Measurements from ENCODE around the gene DUSP9. TPM values are rescaled to one million over a fixed set of nuclear protein-coding genes. Genes with fewer than 3 reads are reported as not detected.
"Not testable (repeated sequence)": the region's sequence is repeated elsewhere in the genome, so short reads cannot be mapped to it uniquely, and the experiment has no call there.

Gene DUSP9
- total RNA-seq, 4 donors from 2014 or later = not detected

DNA sequence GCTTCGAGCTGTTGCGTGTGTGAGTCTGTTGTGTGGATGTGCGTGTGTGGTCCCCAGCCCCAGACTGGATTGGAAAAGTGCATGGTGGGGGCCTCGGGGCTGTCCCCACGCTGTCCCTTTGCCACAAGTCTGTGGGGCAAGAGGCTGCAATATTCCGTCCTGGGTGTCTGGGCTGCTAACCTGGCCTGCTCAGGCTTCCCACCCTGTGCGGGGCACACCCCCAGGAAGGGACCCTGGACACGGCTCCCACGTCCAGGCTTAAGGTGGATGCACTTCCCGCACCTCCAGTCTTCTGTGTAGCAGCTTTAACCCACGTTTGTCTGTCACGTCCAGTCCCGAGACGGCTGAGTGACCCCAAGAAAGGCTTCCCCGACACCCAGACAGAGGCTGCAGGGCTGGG is 49.1 kb downstream of the DUSP9 start:
- ATAC-seq (no peak), DNase-seq (no peak)
- in situ Hi-C loops (cut with MboI; ENCODE audit: low sequenced_read_pairs in 4 of 4) (no loop called here), intact Hi-C loops (cut with DNase I; ENCODE audit: low total_unique reads) (no loop called here)
- no peak overlapping the region for H3K4me3 ChIP-seq
- H3K9me3 ChIP-seq = no peaks in the 10 kb centered on the region
- peak overlapping the region; percentile 85 to 91 (median 90) for H3K27ac ChIP-seq
- peaks cover 7 to 54% of the 10 kb centered on the region in 2 donors for H3K4me1 ChIP-seq
- H3K36me3 ChIP-seq = peaks cover 0 to 9% of the 10 kb centered on the region in 2 donors
- TF ChIP-seq POLR2A (IDR thresholded peaks at IDR 0.05) = no peak
- TF ChIP-seq, protein P1, sequence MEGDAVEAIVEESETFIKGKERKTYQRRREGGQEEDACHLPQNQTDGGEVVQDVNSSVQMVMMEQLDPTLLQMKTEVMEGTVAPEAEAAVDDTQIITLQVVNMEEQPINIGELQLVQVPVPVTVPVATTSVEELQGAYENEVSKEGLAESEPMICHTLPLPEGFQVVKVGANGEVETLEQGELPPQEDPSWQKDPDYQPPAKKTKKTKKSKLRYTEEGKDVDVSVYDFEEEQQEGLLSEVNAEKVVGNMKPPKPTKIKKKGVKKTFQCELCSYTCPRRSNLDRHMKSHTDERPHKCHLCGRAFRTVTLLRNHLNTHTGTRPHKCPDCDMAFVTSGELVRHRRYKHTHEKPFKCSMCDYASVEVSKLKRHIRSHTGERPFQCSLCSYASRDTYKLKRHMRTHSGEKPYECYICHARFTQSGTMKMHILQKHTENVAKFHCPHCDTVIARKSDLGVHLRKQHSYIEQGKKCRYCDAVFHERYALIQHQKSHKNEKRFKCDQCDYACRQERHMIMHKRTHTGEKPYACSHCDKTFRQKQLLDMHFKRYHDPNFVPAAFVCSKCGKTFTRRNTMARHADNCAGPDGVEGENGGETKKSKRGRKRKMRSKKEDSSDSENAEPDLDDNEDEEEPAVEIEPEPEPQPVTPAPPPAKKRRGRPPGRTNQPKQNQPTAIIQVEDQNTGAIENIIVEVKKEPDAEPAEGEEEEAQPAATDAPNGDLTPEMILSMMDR (IDR thresholded peaks at IDR 0.05 in 4 of 5, conservative IDR thresholded peaks at IDR 0.05 in 1 of 5) = no peak
- no peaks in the 10 kb centered on the region for H3K27me3 ChIP-seq

DNA sequence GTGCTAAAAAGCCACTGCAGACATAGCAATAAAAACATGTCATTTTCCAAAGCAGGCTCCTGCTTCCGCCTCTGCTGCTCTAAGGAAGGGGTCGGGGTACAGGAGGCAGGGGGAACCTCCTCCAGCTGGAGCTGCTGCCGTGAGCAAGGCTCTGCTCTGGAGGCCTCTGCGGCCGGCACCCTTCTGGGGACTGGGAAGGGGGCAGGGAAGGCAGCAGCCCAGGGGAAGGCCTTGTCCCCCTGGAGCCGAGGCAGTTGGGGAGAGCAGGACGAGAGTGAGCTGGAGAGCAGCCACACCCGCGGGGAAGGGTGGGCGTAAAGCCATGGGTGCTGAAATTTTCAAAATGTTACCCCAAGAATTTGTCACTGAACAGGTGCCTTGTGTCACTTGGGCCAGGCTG is 49.5 kb downstream of the DUSP9 start:
- intact Hi-C loops (cut with DNase I; ENCODE audit: low total_unique reads); H3K9me3 ChIP-seq; H3K27me3 ChIP-seq; H3K4me3 ChIP-seq; DNase-seq; ATAC-seq; in situ Hi-C loops (cut with MboI; ENCODE audit: low sequenced_read_pairs in 4 of 4); H3K36me3 ChIP-seq: not testable (repeated sequence)
- peaks cover 7 to 59% of the 10 kb centered on the region in 2 donors for H3K4me1 ChIP-seq
- peak overlapping the region; percentile 85 to 91 (median 90) for H3K27ac ChIP-seq

DNA sequence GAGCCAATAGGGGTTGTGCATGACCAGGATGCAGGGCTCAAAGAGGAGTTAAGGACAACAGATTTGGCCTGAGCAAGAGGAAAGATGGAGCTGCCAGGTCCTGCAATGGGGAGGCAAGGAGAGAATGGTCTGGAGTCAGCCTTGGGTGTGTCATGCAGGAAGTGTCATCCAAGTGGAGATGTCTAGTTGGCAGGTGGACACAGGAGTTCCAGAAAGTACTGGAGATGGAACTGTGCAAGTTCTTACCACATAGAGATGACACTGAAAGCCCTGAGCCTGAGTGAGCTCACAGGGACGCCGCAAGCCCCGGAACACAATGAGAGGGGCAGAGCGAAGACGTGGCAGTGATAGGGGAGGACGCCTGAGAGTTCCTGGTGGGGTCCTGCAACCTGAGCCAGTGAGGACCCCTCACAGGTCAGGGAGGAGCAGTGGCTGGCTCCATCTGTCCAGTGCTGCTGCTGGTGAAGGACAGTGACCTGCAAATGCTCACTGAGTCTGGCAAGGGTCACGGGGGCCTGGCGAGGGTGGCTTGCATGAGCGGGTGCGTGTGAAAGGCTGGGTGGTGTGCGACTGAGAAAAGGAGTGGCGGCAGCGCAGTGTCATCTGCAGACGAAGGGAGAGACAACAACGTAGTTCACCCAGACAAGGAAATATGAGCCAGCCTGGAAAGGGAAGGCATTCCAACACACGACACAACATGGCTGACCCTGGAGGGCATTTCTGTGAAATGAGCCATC is 50.2 kb downstream of the DUSP9 start:
- ATAC-seq (peak; percentile 59 to 73), DNase-seq (peak in 1 of 2 donors; percentile 80)
- H3K27me3 ChIP-seq; H3K9me3 ChIP-seq; intact Hi-C loops (cut with DNase I; ENCODE audit: low total_unique reads); in situ Hi-C loops (cut with MboI; ENCODE audit: low sequenced_read_pairs in 4 of 4); H3K36me3 ChIP-seq; H3K4me3 ChIP-seq: not testable (repeated sequence)
- H3K27ac ChIP-seq = peak overlapping the region; percentile 85 to 91 (median 90)
- peaks cover 13 to 61% of the 10 kb centered on the region in 2 donors for H3K4me1 ChIP-seq
- TF ChIP-seq POLR2A (IDR thresholded peaks at IDR 0.05) = peak; percentile 24 to 45

DNA sequence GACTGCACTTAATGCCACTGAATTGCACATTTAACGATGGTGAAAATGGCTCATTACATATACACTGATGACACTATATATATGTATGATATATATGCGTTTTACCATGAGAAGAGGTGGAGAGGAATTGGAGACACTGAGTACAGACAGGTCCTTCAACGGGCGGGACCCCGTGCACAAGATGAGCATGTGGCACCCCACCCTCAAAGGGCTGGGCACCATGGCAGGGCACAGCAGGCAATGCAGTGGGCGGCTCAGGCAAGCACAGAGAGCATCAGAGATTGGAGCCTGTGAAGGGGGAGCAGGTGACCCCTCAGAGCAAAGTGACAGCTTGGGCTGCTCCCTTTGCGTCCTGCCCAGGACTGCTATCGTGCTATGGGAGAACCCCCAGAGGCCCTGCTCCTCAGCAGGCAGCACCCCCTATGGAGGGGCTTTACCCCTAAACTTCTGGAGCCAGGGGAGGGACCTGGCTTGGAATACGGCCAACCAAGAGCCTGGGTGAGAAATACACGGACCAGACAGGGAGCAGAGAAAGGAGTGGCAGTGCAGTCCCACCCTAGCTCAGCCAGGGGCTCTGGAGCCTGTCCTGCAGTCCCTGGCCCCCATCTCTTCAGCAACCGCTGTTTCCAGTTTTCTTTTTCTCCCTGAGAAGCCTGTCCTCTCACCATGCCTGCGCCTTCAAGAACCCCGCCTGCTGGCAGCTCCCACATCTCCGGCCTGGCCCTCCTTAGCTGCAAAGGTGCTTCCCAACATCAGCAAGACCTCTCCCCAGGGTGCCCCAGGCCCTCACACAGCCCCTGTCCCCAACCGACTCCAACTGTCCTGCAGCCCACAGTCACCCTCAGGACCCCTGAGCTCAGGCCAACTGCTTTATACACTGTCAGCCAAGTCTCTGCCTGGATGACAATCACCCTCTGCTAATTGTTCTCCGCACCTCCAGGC is 51.2 kb downstream of the DUSP9 start:
- Histone ChIP-seq H3K9me3 (no peaks in the 10 kb centered on the region), H3K27me3 (no peaks in the 10 kb centered on the region), H3K4me3 (no peak overlapping the region), H3K27ac (peak overlapping the region; percentile 85 to 91 (median 90)), H3K36me3 (peaks cover 0 to 9% of the 10 kb centered on the region in 2 donors), H3K4me1 (peaks cover 18 to 62% of the 10 kb centered on the region in 2 donors)
- in situ Hi-C loops (cut with MboI; ENCODE audit: low sequenced_read_pairs in 4 of 4) = no loop called here
- ATAC-seq (no peak), DNase-seq (no peak)
- TF ChIP-seq, protein P1 (IDR thresholded peaks at IDR 0.05 in 4 of 5, conservative IDR thresholded peaks at IDR 0.05 in 1 of 5) = no peak
- no peak for TF ChIP-seq POLR2A (IDR thresholded peaks at IDR 0.05)
- intact Hi-C loops (cut with DNase I; ENCODE audit: low total_unique reads) = no loop called here

DNA sequence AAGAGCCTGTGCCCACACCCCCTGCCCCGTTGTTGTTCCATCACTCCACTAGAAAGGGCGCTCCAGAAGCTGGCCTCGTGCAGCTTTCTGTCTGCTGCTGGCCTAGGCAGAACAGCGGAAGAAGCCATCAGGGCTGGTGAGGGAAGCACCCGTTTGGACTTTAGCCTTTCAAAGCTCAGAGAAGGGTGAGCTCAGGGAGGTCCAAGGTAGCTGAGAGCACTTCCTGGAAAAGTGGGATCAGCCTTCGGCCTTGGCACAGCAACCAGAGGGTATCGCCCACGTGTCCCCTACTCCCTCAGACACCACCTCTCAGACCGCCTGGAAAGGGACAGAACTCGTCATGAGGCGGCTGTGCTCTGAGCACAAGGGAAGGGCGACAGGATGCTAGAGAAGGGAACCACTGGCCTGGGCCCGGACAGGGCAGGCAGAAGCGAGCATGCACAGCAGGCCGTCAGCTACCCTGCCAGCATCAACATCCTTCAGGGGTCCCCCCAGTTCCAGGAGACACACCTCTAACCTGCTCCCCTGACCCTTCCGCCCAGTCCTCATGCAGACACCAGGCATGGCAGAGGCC is 52.3 kb downstream of the DUSP9 start:
- ATAC-seq; H3K9me3 ChIP-seq; in situ Hi-C loops (cut with MboI; ENCODE audit: low sequenced_read_pairs in 4 of 4); H3K27me3 ChIP-seq; H3K4me3 ChIP-seq; H3K36me3 ChIP-seq; intact Hi-C loops (cut with DNase I; ENCODE audit: low total_unique reads): not testable (repeated sequence)
- H3K27ac ChIP-seq = peak overlapping the region; percentile 85 to 91 (median 90)
- H3K4me1 ChIP-seq = peaks cover 27 to 72% of the 10 kb centered on the region in 2 donors
- peak in 1 of 2 donors; percentile 22 for DNase-seq
